Ovary (tissue), 9 donors: ENCODE measurements around the gene C18orf32. TPM values are rescaled to one million over a fixed set of nuclear protein-coding genes. Genes with fewer than 3 reads are reported as not detected.

Experiments
- DNase-seq, 5 donors: peaks; one replicate each; pipeline ENCODE4 v3.0.0-alpha.2; 2019 to 2020
- H3K27ac ChIP-seq, 2 donors: fragments of 200-600 bp; one replicate each; pipeline versions ENCODE4 v1.5.1 to v1.8.0; 2019 to 2022
- H3K27me3 ChIP-seq: fragments of 200-600 bp; one replicate; pipeline ENCODE4 v1.8.0; 2022
- H3K36me3 ChIP-seq: fragments of 200-600 bp; sonication (generic); one replicate; pipeline ENCODE4 v1.5.1; 2019
- H3K4me1 ChIP-seq: one replicate; pipeline ENCODE4 v1.8.1; 2013; ENCODE audit warnings: mild to moderate bottlenecking, moderate library complexity; ENCODE audit not compliant: insufficient read depth
- H3K4me3 ChIP-seq: fragments of 200-600 bp; sonication (generic); one replicate; pipeline ENCODE4 v1.5.1; 2017
- H3K9me3 ChIP-seq, 2 donors: fragments of 200-600 bp in 1 of 2; sonication (generic) in 1 of 2; one replicate each; pipeline versions ENCODE4 v1.5.1 to v1.8.1; 2013 to 2019; ENCODE audit warnings: mild to moderate bottlenecking in 1 of 2, moderate library complexity in 1 of 2
- EP300 ChIP-seq: sonication (generic); formaldehyde crosslinking; IDR thresholded peaks from one replicate; pipeline ENCODE4 v1.6.1; 2017; ENCODE audit warnings: antibody characterized with exemption
- POLR2A ChIP-seq: fragments of 450-650 bp; IDR thresholded peaks from one replicate; pipeline ENCODE4 v1.6.1; 2017; ENCODE audit warnings: antibody characterized with exemption, mild to moderate bottlenecking, moderate library complexity
- WGBS, 3 donors: extraction: QIAGEN DNeasy Blood & Tissue Kit in 1 of 3; methylation state at CpG; one replicate each; pipeline versions ENCODE4 v1.1.5 to v1.1.7; 2013 to 2017; 5-methylcytosine and 5-hydroxymethylcytosine counted together
- intact Hi-C, 4 donors: fragments of 100-400 bp; cut with DNase I; formaldehyde crosslinking; loops; one replicate each; pipeline versions ENCODE4 v1.11.0 to v1.15.1; 2022 to 2023
- polyA plus RNA-seq, 2 donors: library from polyadenylated mRNA; stranded (reverse); fragments of 200-250 nt in 1 of 2; fragments of 350-450 nt in 1 of 2; fragmentation: Illumina TruSeq in 1 of 2; extraction: RNeasy Lipid Tissue Mini Kit (QIAGEN cat#74804) in 1 of 2; gene quantifications; one replicate each; pipeline ENCODE4 v1.2.3, GENCODE V29; 2013 to 2014
- total RNA-seq, 7 donors: library from RNA; depleted of rRNA in 2 of 7; stranded (reverse); fragments of >200 nt in 2 of 7; fragmentation: NEBNext Ultra II Directional in 3 of 7; extraction: Animal tissue kit (Norgen Biotek cat#: 25700) in 3 of 7; gene quantifications; one replicate each; pipeline versions ENCODE4 v1.1.0 to v1.2.4, GENCODE V29; 2016 to 2023
- TF ChIP-seq, protein P1 (sequence below), 3 donors: fragments of 450-650 bp in 2 of 3; fragments of 200-600 bp in 1 of 3; IDR thresholded peaks; one replicate each; pipeline versions ENCODE4 v1.5.1 to v1.8.0; 2016 to 2022; ENCODE audit warnings: antibody characterized with exemption in 3 of 3, mild to moderate bottlenecking in 1 of 3
- donor health status: DM: no; HTN: no; CAD: no; lungs with moderate emphysema.
- donor health status: DM: no; HTN: no; CAD: no.
- donor health status: Bipolar disorder and iron deficiency.
- donor health status: DM: yes; HTN: yes; CAD: no.
- donor health status: DM: no; HTN: no; CAD: no.
- donor health status: DM: yes; HTN: yes; CAD: no.

Gene C18orf32
- total and polyA plus RNA-seq, 9 donors: 35.4 to 81.3 (median 49.8) TPM

DNA sequence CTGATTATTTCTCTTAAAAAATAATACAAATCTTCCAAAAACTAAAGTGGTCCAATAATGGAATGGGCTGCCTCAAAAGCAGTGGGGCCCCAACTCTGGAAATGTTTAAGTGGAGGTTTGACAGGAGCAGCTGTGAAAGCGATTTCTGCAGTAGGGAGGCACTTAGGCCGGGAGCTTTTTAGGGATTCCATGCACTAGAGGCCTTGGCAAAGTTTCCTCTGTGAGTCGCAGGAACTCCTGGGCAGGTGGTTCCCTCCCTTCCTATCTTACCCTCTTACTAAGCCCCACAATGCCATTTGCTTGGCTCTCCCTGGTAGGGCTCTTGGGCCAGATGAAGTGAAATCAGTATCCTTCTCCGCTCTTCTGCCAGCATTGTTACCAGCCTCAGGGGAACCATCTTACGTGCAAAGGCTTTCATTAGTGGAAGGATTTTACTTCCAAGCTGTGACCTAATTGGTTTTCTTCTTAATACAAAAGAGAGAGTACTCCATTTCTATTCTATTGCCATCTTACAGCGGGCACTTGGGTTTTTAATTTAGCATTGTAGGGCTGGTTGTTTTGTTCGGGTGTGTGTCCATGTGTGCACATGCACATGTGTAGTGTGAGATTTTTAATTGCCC, 34.3 kb upstream of the C18orf32 start:
- intact Hi-C loops: no loop called here
- no peaks in the 10 kb centered on the region for H3K4me1 ChIP-seq
- 58 to 69% (median 64%) methylated on average over 7 of the region's 7 CpGs for WGBS, 3 donors

DNA sequence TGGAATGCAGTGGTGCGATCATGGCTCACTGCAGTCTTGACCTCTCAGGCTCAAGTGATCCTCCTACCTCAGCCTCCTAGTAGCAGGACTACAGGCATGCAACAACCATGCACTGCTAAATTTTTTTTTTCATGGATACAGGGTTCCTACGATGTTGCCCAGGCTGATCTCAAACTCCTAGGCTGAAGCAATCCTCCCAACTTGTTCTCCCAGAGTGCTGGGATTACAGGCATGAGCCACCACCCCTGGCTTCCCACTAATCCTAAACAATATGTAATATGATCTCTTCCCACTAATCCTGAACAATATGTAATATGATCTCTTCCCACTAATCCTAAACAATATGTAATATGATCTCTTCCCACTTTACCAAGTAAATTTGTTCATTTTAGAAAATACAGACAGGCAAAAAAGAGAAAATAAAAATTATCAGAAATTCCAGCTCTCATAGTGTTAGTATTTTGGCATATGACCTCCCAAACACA, 33.7 kb upstream of the C18orf32 start:
- DNase-seq: no peak

More for the DNA sequence above, 34.3 kb upstream of the C18orf32 start:
- no peak for DNase-seq
- Histone ChIP-seq H3K9me3 (no peaks in the 10 kb centered on the region), H3K27ac (no peak overlapping the region), H3K36me3 (no peaks in the 10 kb centered on the region), H3K4me3 (no peak overlapping the region), H3K27me3 (no peaks in the 10 kb centered on the region)
- TF ChIP-seq POLR2A: no peak
- TF ChIP-seq EP300: no peak
- TF ChIP-seq, protein P1, sequence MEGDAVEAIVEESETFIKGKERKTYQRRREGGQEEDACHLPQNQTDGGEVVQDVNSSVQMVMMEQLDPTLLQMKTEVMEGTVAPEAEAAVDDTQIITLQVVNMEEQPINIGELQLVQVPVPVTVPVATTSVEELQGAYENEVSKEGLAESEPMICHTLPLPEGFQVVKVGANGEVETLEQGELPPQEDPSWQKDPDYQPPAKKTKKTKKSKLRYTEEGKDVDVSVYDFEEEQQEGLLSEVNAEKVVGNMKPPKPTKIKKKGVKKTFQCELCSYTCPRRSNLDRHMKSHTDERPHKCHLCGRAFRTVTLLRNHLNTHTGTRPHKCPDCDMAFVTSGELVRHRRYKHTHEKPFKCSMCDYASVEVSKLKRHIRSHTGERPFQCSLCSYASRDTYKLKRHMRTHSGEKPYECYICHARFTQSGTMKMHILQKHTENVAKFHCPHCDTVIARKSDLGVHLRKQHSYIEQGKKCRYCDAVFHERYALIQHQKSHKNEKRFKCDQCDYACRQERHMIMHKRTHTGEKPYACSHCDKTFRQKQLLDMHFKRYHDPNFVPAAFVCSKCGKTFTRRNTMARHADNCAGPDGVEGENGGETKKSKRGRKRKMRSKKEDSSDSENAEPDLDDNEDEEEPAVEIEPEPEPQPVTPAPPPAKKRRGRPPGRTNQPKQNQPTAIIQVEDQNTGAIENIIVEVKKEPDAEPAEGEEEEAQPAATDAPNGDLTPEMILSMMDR (IDR thresholded peaks at IDR 0.05): no peak

DNA sequence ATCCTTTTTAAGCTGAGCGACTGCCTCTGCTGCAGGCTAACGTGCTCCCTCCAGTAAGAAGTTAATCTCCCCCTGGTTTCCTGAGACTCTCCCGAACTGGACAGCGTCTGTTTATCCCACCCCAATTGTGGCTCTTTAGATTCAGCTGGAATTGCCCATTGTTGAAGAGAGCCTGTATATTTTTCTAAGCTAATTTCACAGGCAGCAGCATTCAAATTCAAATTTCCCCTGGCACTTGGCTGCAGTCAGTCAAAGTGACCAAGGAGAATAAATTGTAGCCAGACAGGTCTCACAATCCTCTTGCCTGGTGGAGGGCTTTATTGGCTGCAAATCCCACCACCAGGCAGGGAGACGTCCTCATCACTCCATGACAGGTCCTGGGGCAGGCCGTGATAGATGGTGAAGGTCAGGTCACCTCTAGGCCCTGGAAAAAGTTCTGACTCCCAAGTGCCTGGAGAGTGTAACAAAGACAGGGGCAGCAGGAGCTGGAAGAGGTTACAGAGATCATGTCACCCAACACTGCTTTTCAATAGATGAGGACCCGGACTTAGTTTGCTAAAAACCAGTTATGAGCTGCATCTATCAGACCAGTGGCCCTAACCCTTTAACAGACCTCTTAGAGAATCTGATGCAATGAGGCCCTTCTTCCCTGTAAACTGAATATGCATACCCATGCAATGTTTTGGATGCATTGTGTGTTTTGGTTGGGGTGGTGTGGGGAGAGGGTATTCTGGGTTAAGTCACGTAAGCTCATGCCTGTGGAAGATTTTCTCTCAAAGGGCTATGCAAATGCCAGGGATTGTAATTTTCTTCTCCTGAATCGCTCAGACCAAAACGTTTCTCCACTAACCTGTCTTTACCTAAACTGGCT, 32.3 kb upstream of the C18orf32 start:
- no peaks in the 10 kb centered on the region for H3K27me3 ChIP-seq
- WGBS, 3 donors: 81 to 84% (median 81%) methylated on average over 10 of the region's 10 CpGs
- no peaks in the 10 kb centered on the region for H3K36me3 ChIP-seq
- no peaks in the 10 kb centered on the region for H3K9me3 ChIP-seq
- H3K27ac ChIP-seq: no peak overlapping the region
- TF ChIP-seq, protein P1 (IDR thresholded peaks at IDR 0.05): no peak
- TF ChIP-seq EP300 (no peak), POLR2A (no peak)
- no peaks in the 10 kb centered on the region for H3K4me1 ChIP-seq
- H3K4me3 ChIP-seq: no peak overlapping the region
- no peak for DNase-seq
- intact Hi-C loops: loop anchor here in 2 of 4 donors (10.0 kb wide), 2 partner anchors 265 to 335 kb away; no protein-coding TSS in a partner anchor

More for the DNA sequence above, 33.7 kb upstream of the C18orf32 start:
- intact Hi-C loops: no loop called here
- no peaks in the 10 kb centered on the region for H3K9me3 ChIP-seq
- H3K27me3 ChIP-seq: no peaks in the 10 kb centered on the region
- H3K36me3 ChIP-seq: no peaks in the 10 kb centered on the region
- H3K27ac ChIP-seq: no peak overlapping the region
- H3K4me1 ChIP-seq: no peaks in the 10 kb centered on the region
- WGBS, 3 donors: 40 to 54% (median 51%) methylated on average over 2 of the region's 2 CpGs
- no peak overlapping the region for H3K4me3 ChIP-seq
- TF ChIP-seq EP300: no peak
- TF ChIP-seq, protein P1 (IDR thresholded peaks at IDR 0.05): no peak
- TF ChIP-seq POLR2A: no peak

DNA sequence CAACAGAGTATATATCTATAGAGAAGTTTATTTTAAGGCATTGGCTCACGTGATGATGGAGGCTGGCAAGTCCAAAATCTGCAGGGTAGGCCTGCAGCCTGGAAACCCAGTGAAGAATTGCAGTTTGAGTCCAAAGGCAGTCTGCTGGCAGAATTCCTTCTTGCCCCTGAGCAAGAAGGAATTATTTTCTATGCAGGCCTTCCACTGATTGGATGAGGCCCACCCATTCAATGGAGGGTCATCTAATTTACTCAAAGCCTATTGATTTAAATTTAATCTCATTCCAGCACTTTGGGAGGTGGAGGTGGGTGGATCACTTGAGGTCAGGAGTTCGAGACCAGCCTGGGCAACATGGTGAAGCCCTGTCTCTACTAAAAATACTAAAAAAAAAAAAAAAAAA, 30.4 kb upstream of the C18orf32 start:
- H3K27ac ChIP-seq: no peak overlapping the region
- no peaks in the 10 kb centered on the region for H3K9me3 ChIP-seq
- WGBS, 3 donors: 89 to 94% (median 93%) methylated on average over 2 of the region's 2 CpGs
- DNase-seq: no peak
- no peaks in the 10 kb centered on the region for H3K27me3 ChIP-seq
- TF ChIP-seq POLR2A: no peak
- no peak for TF ChIP-seq EP300
- TF ChIP-seq, protein P1 (IDR thresholded peaks at IDR 0.05): no peak
- intact Hi-C loops: loop anchor here in 2 of 4 donors (10.0 kb wide), 2 partner anchors 267 to 337 kb away; no protein-coding TSS in a partner anchor
- no peak overlapping the region for H3K4me3 ChIP-seq
- H3K4me1 ChIP-seq: no peaks in the 10 kb centered on the region
- no peaks in the 10 kb centered on the region for H3K36me3 ChIP-seq
